ENCODE data around the gene CPA2.

CPA2 gene

GRCh38 chr7:130276796-130277762 lies 10.4 kb downstream of the CPA2 start:
- no peak for DNase-seq (ENCODE audit: low spot score in 2 of 2)
- H3K27ac Mint-ChIP-seq (ENCODE audit: low read depth) = no peak overlapping the region
- H3K9me3 Mint-ChIP-seq = no peaks in the 10 kb centered on the region
- H3K4me1 Mint-ChIP-seq = no peaks in the 10 kb centered on the region
- no peak for ATAC-seq (replicated peaks; ENCODE audit: extremely low read depth, poor library complexity, severe bottlenecking)
- H3K36me3 Mint-ChIP-seq (ENCODE audit: insufficient read depth) = no peaks in the 10 kb centered on the region
- no peak overlapping the region for H3K4me3 Mint-ChIP-seq
- H3K27me3 Mint-ChIP-seq = peaks cover 61% of the 10 kb centered on the region

DNA sequence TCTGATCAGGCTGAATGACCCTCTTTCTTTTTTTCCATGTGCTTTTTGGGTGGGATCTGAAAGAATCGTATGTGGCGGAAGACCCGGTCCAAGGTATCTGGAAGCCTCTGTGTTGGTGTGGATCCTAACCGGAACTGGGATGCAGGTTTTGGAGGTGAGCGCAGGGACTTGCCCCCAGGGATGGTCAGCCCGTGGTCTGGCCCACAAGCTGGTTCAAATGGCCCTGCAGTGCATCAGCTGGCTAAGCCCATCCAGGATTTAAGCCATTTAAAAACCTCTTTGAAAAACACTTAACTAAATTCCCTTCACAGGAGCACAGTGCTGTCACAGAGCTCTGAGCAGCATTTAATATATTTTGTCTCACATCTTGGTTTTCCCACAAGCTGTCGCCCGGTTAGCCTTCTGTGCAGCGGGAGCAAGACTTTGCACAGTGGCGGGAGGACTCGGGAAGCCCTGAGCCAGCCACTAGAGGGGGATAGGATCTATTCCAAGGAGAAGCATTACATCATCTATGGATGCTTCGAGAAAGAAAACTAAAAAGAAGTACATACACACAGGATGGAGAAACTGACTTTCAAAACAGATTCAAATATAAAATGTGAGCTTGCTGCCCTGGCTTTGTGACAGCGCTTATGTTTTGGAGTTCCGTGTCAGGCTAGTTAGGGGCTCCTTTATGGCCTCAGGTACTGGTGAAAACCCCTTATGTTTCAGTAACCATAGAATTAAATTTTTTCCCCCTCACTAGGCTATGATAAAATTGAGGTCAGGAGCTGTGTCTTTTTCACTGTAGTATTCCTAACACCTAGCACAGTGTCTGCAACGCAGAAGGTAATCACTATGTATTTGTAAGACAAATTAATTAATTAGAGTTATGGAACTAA lies 11.3 kb downstream of the CPA2 start:
- Mint-ChIP-seq H3K4me1 (no peaks in the 10 kb centered on the region), H3K27me3 (peaks cover 66% of the 10 kb centered on the region), H3K36me3 (ENCODE audit: insufficient read depth) (no peaks in the 10 kb centered on the region), H3K9me3 (no peaks in the 10 kb centered on the region), H3K27ac (ENCODE audit: low read depth) (no peak overlapping the region), H3K4me3 (no peak overlapping the region)
- ATAC-seq (replicated peaks; ENCODE audit: extremely low read depth, poor library complexity, severe bottlenecking) (no peak), DNase-seq (ENCODE audit: low spot score in 2 of 2) (no peak)

DNA sequence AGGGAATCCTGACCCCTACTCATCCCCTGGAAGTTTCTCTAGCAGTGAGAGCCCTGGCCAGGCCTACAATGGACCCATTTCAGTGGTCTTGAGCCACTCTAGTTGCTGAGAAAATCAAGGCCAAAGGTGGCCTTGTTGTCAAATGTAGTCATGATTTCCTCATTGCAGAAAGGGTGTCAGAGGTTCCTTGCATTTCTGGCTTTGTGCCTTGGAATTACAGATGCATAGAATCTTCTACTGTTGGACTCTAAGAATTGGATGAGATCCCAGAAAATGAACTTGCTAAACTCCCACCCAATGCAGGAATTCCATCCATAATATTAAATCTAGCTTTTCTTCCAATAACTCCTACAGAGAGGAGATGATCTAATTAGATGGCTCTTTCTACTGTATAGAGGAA lies 12.2 kb downstream of the CPA2 start:
- no peak for DNase-seq (ENCODE audit: low spot score in 2 of 2)
- Mint-ChIP-seq H3K36me3 (ENCODE audit: insufficient read depth) (no peaks in the 10 kb centered on the region), H3K27me3 (peaks cover 66% of the 10 kb centered on the region), H3K27ac (ENCODE audit: low read depth) (no peak overlapping the region), H3K4me1 (no peaks in the 10 kb centered on the region), H3K4me3 (no peak overlapping the region), H3K9me3 (no peaks in the 10 kb centered on the region)
- no peak for ATAC-seq (replicated peaks; ENCODE audit: extremely low read depth, poor library complexity, severe bottlenecking)

- Mint-ChIP-seq H3K27ac (ENCODE audit: low read depth) (no peak overlapping the region), H3K4me1 (no peaks in the 10 kb centered on the region), H3K27me3 (peaks cover 66% of the 10 kb centered on the region), H3K9me3 (no peaks in the 10 kb centered on the region), H3K36me3 (ENCODE audit: insufficient read depth) (no peaks in the 10 kb centered on the region), H3K4me3 (no peak overlapping the region)
- DNase-seq (ENCODE audit: low spot score in 2 of 2) (no peak), ATAC-seq (replicated peaks; ENCODE audit: extremely low read depth, poor library complexity, severe bottlenecking) (no peak)
Measured at GRCh38 chr7:130279286-130279685, 12.6 kb downstream of the CPA2 start.

- Mint-ChIP-seq H3K27ac (ENCODE audit: low read depth) (no peak overlapping the region), H3K4me1 (no peaks in the 10 kb centered on the region), H3K9me3 (no peaks in the 10 kb centered on the region), H3K4me3 (no peak overlapping the region), H3K27me3 (peaks cover 66% of the 10 kb centered on the region), H3K36me3 (ENCODE audit: insufficient read depth) (no peaks in the 10 kb centered on the region)
- ATAC-seq (replicated peaks; ENCODE audit: extremely low read depth, poor library complexity, severe bottlenecking) = no peak
- no peak for DNase-seq (ENCODE audit: low spot score in 2 of 2)
Measured at GRCh38 chr7:130279906-130280305, 13.2 kb downstream of the CPA2 start.

DNA sequence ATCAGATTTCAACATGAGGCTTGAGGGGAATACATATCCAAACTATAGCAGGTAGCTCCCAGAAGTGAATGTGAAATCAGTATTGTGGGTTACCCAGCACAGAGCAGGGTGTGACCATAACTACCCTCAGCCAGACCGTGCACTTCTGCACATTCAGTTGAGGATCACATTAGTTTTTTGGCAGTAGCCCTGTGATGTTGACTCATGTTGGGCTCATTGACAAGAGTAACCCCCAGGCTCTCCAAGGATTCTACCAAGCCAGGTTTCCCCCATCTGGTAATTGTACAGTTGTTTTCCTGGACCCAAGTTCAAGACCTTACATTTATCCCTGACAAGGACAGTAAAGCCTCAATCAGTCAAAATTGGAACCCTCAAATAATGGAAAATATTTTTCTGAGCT lies 14.6 kb downstream of the CPA2 start:
- H3K4me1 Mint-ChIP-seq = no peaks in the 10 kb centered on the region

GRCh38 chr7:130286881-130287280 lies 20.2 kb downstream of the CPA2 start:
- no peaks in the 10 kb centered on the region for H3K4me1 Mint-ChIP-seq
- H3K9me3 Mint-ChIP-seq = no peaks in the 10 kb centered on the region
- DNase-seq (ENCODE audit: low spot score in 2 of 2) = no peak
- H3K27ac Mint-ChIP-seq (ENCODE audit: low read depth) = no peak overlapping the region
- no peak for ATAC-seq (replicated peaks; ENCODE audit: extremely low read depth, poor library complexity, severe bottlenecking)
- H3K4me3 Mint-ChIP-seq = no peak overlapping the region
- peaks cover 32% of the 10 kb centered on the region for H3K27me3 Mint-ChIP-seq
- peaks cover 2% of the 10 kb centered on the region for H3K36me3 Mint-ChIP-seq (ENCODE audit: insufficient read depth)

More for the DNA sequence above, 14.6 kb downstream of the CPA2 start:
- Mint-ChIP-seq H3K9me3 (no peaks in the 10 kb centered on the region), H3K27ac (ENCODE audit: low read depth) (no peak overlapping the region), H3K36me3 (ENCODE audit: insufficient read depth) (no peaks in the 10 kb centered on the region), H3K4me3 (no peak overlapping the region), H3K27me3 (peaks cover 57% of the 10 kb centered on the region)
- no peak for ATAC-seq (replicated peaks; ENCODE audit: extremely low read depth, poor library complexity, severe bottlenecking)
- no peak for DNase-seq (ENCODE audit: low spot score in 2 of 2)

DNA sequence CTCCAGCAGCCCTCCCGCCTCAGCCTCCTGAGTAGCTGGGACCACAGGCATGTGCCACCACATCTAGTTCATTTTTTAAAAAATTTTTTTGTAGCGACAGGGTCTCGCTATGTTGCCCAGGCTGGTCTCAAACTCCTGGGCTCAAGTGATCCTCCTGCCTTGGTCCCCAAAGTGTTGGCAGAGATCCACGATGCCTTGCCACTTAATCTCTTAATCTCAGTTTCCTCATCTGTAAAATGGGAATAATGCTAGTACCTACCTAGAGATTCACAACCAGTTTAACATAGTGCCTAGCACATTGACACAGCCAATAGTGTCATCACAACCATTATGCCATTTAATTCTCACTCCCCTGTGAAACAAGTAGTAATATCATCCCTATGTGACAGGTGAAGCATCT lies 21.5 kb downstream of the CPA2 start:
- Mint-ChIP-seq H3K27ac (ENCODE audit: low read depth) (no peak overlapping the region), H3K27me3 (peaks cover 23% of the 10 kb centered on the region), H3K36me3 (ENCODE audit: insufficient read depth) (peaks cover 2% of the 10 kb centered on the region), H3K9me3 (no peaks in the 10 kb centered on the region), H3K4me3 (no peak overlapping the region), H3K4me1 (no peaks in the 10 kb centered on the region)
- DNase-seq (ENCODE audit: low spot score in 2 of 2) = no peak
- no peak for ATAC-seq (replicated peaks; ENCODE audit: extremely low read depth, poor library complexity, severe bottlenecking)

GRCh38 chr7:130288829-130289228 lies 22.2 kb downstream of the CPA2 start:
- peaks cover 2% of the 10 kb centered on the region for H3K36me3 Mint-ChIP-seq (ENCODE audit: insufficient read depth)
- peaks cover 16% of the 10 kb centered on the region for H3K27me3 Mint-ChIP-seq
- ATAC-seq (replicated peaks; ENCODE audit: extremely low read depth, poor library complexity, severe bottlenecking) = no peak
- DNase-seq (ENCODE audit: low spot score in 2 of 2) = no peak
- no peak overlapping the region for H3K4me3 Mint-ChIP-seq
- no peaks in the 10 kb centered on the region for H3K9me3 Mint-ChIP-seq
- no peaks in the 10 kb centered on the region for H3K4me1 Mint-ChIP-seq
- H3K27ac Mint-ChIP-seq (ENCODE audit: low read depth) = no peak overlapping the region

- Mint-ChIP-seq H3K27ac (ENCODE audit: low read depth) (no peak overlapping the region), H3K4me1 (no peaks in the 10 kb centered on the region), H3K4me3 (no peak overlapping the region), H3K36me3 (ENCODE audit: insufficient read depth) (peaks cover 2% of the 10 kb centered on the region), H3K9me3 (no peaks in the 10 kb centered on the region), H3K27me3 (peaks cover 10% of the 10 kb centered on the region)
- no peak for ATAC-seq (replicated peaks; ENCODE audit: extremely low read depth, poor library complexity, severe bottlenecking)
- no peak for DNase-seq (ENCODE audit: low spot score in 2 of 2)
Measured at GRCh38 chr7:130289478-130289877, 22.8 kb downstream of the CPA2 start.

GRCh38 chr7:130290745-130291144 lies 24.1 kb downstream of the CPA2 start:
- no peak overlapping the region for H3K4me3 Mint-ChIP-seq
- no peak for ATAC-seq (replicated peaks; ENCODE audit: extremely low read depth, poor library complexity, severe bottlenecking)
- H3K4me1 Mint-ChIP-seq = no peaks in the 10 kb centered on the region
- H3K36me3 Mint-ChIP-seq (ENCODE audit: insufficient read depth) = peaks cover 2% of the 10 kb centered on the region
- no peak overlapping the region for H3K27ac Mint-ChIP-seq (ENCODE audit: low read depth)
- H3K9me3 Mint-ChIP-seq = no peaks in the 10 kb centered on the region
- H3K27me3 Mint-ChIP-seq = no peaks in the 10 kb centered on the region
- DNase-seq (ENCODE audit: low spot score in 2 of 2) = no peak

DNA sequence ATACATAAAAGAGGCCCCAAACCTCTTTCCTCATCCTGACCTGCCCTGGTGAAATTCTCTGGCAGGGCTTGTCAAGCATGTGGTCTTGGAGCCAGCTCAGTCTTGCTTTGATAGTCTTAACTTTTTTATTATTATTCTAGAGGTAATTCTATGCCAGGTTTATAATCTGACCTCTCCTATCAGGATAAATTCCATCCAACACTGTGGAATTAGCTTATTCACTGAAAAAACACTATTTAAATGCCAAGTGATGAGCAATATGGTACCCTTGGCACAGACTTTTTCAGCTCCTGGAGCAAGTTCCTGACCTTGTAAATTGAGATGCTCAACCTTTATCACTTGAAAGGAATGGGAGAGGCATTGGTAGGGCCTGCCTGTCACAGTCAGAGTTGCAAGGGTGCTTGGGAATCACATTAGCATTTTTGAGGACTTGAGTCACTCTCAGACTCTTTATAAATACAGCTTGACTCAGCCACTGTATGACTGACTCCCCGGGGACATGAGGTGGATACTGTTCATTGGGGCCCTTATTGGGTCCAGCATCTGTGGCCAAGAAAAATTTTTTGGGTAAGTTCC lies 26.1 kb downstream of the CPA2 start, which contains the start of gene CPA4:
CPA4 (plus strand) TSS at position 480 of the 576 bp plus-strand sequence; CDS start at position 500, 20 bp downstream.
- Mint-ChIP-seq H3K27ac (ENCODE audit: low read depth) (no peak within 1 kb of the TSS), H3K4me1 (no peaks in the 10 kb centered on the region), H3K9me3 (no peaks in the 10 kb centered on the region), H3K4me3 (no peak within 1 kb of the TSS), H3K36me3 (ENCODE audit: insufficient read depth) (peaks cover 2% of the 10 kb centered on the region), H3K27me3 (no peaks in the 10 kb centered on the region)
- DNase-seq (ENCODE audit: low spot score in 2 of 2) = no peak
- ATAC-seq (replicated peaks; ENCODE audit: extremely low read depth, poor library complexity, severe bottlenecking) = no peak

Measured in central memory CD8-positive, alpha-beta T cell (primary cell).